Head of caudate nucleus (tissue), 42 donors: ENCODE measurements around the gene SMCP.

ENCODE experiments used
- DNase-seq, 42 donors: peaks; one replicate each; pipeline versions ENCODE4 v3.0.0 to v3.0.0-alpha.2; 2020 to 2021; ENCODE audit warnings: mixed read lengths in 7 of 42
- intact Hi-C: fragments of 100-400 bp; cut with DNase I; formaldehyde crosslinking; loops from one replicate; pipeline ENCODE4 v1.15.0; 2022

SMCP gene

DNA sequence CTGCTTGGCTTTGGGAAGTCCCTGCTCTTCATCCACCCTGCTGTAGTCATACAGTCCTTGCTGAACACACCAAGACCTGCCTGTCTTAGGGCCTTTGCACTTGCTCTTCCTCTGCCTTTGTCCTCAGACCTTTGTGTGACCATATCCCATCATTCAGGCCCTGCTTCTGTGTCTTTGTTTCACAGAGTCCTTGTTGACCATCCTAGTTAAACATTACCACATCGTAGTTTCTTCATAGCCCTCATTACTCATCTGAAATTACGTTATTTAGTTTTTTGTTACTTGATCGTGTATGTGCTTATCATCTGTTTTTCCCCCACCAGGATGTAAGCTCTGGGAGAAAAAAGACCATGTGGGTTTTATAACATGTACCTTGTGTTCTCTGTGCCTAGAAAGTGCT is 50.5 kb downstream of the SMCP start:
- intact Hi-C loops = no loop called here
- DNase-seq = no peak

DNA sequence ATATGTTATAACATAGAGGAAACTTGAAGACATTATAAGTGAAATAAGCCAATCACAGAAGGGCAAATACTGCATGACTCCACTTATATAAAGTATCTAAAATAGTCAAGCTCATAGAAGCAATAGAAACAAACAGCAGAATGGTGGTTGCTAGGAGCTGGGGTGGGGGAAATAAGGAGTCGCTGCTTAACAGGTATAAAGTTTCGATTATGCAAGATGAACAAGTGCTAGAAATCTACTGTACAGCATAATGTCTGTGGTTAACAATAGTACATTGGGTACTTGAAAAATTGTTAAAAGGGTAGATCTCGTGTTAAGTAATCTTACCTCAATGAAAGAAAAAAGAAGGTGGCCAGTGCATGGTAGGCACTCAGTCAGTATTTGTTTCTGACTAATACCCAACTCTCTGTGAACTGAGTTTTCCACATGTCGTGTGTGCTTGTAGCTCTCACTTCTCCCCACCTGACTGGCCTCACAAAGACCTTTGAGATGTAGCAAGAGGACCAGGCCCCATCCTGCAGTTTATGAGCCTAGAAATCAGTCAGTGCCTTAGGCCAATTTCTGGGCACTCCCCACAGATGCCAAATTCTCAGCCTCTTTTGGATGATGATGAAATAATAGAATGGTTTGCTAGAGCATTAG is 54.2 kb downstream of the SMCP start:
- DNase-seq = no peak
- intact Hi-C loops = no loop called here

DNA sequence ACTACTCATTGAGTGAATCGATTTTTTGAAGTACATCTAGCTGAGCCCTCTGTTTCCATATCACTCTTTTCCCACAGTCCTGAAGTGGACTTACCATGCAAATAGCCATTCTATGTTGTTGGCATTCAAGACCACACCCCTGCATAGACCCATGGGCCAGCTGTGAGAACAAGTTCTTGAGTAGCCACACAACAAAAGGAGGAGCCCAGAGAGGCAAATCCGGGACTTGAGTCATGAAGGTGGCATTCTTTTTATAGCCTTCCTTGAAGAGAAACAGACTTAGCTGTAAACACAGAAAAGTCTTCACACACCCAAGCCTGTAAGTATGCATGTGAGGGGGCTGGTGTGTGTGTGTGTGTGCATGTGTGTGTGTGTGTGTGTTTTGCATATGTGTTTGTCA is 55.1 kb downstream of the SMCP start:
- intact Hi-C loops = no loop called here
- DNase-seq = no peak
